Dermis microvascular lymphatic vessel endothelial cell (primary cell): Measurements from ENCODE around the gene ELMOD1. TPM values are rescaled to one million over a fixed set of nuclear protein-coding genes. Genes with fewer than 3 reads are reported as not detected.

Experiments
- DNase-seq, 2 donors: peaks; one replicate each; pipeline versions ENCODE4 v3.0.0 to v3.0.0-alpha.2; 2010; ENCODE audit warnings: low read depth in 2 of 2
- total RNA-seq: library from RNA; depleted of rRNA; stranded (reverse); fragments of >200 nt; gene quantifications from 2 replicates; pipeline ENCODE4 v1.2.1, GENCODE V29; 2014

ELMOD1 gene
- total RNA-seq, 1 donor from 2014 or later, result 1.2 TPM

GRCh38 chr11:107631931-107632330 lies 41.0 kb downstream of the ELMOD1 start:
- DNase-seq, result no peak

GRCh38 chr11:107646783-107647182 lies 55.8 kb downstream of the ELMOD1 start:
- no peak for DNase-seq

GRCh38 chr11:107648242-107648641 lies 57.3 kb downstream of the ELMOD1 start:
- no peak for DNase-seq

- DNase-seq, result no peak
Observed at GRCh38 chr11:107651672-107652071, 60.7 kb downstream of the ELMOD1 start.

GRCh38 chr11:107653076-107653475 lies 62.1 kb downstream of the ELMOD1 start:
- DNase-seq, result no peak

- DNase-seq, result no peak
Observed at GRCh38 chr11:107655602-107656001, 64.7 kb downstream of the ELMOD1 start.

- DNase-seq, result no peak
Observed at GRCh38 chr11:107659310-107659709, 68.4 kb downstream of the ELMOD1 start.

GRCh38 chr11:107660066-107660465 lies 69.1 kb downstream of the ELMOD1 start:
- no peak for DNase-seq

- no peak for DNase-seq
Observed at GRCh38 chr11:107661656-107662055, 70.7 kb downstream of the ELMOD1 start.

GRCh38 chr11:107665018-107665417 lies 74.1 kb downstream of the ELMOD1 start:
- no peak for DNase-seq

- DNase-seq, result no peak
Observed at GRCh38 chr11:107666911-107667613, 76.1 kb downstream of the ELMOD1 start.

GRCh38 chr11:107669191-107669740 lies 78.3 kb downstream of the ELMOD1 start:
- DNase-seq, result no peak

- DNase-seq, result no peak
Observed at GRCh38 chr11:107669893-107670601, 79.1 kb downstream of the ELMOD1 start.

- no peak for DNase-seq
Observed at GRCh38 chr11:107675902-107676301, 85.0 kb downstream of the ELMOD1 start.

GRCh38 chr11:107676336-107677057 lies 85.5 kb downstream of the ELMOD1 start:
- no peak for DNase-seq

GRCh38 chr11:107677924-107678631 lies 87.1 kb downstream of the ELMOD1 start:
- no peak for DNase-seq

- no peak for DNase-seq
Observed at GRCh38 chr11:107678632-107678971, 87.7 kb downstream of the ELMOD1 start.

GRCh38 chr11:107679255-107680024 lies 88.5 kb downstream of the ELMOD1 start:
- DNase-seq, result no peak

GRCh38 chr11:107682171-107682570 lies 91.2 kb downstream of the ELMOD1 start:
- DNase-seq, result no peak

- DNase-seq, result no peak
Observed at GRCh38 chr11:107682572-107682971, 91.6 kb downstream of the ELMOD1 start.

GRCh38 chr11:107683061-107683460 lies 92.1 kb downstream of the ELMOD1 start:
- DNase-seq, result no peak
